GM18526 (cell line): ENCODE data around the gene INSC.

ENCODE experiments used
- POLR2A ChIP-seq: IDR thresholded peaks from 3 replicates; pipeline ENCODE4 v1.6.1; 2011; ENCODE audit not compliant: insufficient read length; ENCODE audit errors: extremely low read depth

The INSC gene

DNA sequence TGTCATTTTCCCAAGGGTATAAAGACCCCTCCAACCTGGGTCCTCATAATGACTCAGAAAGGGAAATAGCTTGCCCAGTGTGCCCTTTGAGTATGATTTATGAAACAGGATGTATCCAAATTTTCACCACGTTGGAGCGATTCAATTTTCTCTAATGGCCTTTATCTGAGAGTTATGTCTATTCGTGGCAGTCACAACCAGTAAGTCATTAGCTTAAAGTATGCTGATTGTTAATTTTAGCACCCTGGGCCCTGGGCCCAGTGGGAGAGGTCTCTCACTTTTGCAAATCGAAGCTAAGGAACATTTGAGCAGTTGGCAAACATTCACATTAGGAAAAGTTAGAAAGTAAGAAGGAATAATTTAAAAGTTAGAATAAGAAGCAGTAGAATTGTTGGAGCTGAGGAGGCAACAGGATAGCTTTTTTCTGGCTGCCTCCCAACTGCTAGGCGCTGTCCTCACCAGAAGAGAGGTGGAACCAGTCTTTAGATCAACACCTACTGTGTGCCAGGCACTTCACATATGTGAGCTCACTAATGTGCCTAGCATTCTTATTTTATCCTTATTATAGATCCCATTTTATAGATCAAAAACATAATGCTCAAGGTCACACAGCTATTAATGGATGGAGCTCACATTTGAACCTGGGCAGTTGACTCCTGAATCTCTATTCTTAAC is 24.5 kb downstream of the INSC start:
- no peak for TF ChIP-seq POLR2A

DNA sequence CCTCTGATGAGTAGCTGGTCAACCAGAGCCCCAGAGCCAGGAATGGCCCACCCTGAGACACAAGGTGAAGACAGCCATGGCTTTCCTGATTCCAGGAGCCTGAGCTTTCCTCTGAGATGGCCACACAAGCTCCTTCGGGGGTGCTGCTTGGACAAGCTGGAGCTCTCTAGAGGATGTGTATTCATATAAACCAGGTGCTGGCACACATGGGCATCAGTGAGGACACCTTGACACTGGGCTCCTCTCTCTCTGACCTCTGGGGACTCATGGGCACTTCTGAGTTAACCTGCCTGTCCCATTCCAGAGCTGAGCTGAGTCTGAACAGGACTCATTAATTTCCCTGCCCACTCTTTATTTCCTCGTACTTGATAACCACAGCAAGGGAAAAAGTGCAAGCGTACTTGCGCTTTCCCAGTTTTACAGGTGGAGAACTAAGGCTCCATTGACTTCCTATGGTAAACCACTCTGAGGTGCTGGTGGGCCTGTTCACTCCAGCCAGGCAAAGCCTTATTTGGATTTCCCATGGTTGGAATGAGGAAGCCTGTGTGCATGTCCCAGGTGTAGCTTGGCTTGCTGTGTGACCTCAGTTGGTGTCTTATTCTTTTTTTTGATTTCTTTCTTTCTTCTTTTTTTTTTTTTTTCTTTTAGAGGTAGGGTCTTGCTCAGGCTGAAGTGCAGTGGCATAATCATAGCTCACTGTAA is 25.4 kb downstream of the INSC start:
- no peak for TF ChIP-seq POLR2A

DNA sequence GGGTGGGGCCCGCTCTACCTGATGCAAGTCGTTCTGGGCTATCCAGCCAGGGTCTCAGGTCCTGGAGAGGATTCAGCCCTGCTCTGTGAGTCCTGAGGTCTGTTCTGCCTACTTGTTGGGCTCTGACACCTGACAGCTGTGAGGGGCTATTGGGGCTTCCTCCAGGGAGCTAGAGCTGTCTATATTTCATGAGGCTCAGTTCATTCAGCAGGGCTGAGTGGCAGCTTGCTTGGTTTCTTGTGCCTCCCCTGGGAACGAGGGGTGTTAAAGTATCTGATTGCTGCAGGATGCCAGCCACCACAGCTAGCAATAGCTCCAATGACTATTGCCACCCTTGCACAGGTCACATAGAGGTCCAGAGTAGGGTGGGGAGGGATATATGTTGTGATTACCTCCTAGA is 26.7 kb downstream of the INSC start:
- no peak for TF ChIP-seq POLR2A

DNA sequence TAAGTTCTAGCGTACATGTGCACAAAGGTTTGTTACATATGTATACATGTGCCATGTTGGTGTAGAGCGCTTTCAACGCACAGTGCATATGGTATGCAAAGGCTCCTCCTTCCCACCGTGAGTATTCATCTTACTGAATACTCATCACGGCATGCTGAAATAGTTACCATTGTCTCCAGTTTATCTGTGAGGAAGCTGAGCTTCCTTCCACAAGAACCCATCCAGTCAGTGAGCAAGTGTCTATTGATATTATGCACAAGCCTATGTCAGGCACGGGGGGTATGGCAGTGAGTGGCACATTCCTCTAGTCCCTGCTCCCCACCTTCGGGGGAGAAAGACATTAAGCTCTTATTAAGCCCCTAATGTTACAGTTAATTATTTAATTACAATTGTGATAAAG is 28.1 kb downstream of the INSC start:
- TF ChIP-seq POLR2A = no peak

DNA sequence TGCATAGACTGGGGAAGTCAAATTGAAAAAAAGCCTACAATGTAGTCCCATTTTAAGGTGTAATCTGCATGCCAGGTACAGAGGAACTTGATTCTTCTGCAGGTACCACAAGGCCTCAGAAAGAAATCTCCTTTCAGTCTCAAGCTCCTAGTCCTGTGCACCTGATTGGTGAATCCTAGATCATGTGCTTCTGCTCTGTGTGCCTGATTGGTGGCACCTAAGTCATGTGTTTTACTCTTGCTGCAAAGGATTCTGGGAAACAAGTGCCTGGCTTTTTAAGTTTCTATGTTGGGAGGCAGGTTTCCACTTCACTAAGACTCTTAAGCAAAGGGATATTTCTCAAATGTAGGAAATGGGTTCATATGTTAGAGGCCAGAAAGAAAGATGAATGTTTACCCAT is 29.1 kb downstream of the INSC start:
- TF ChIP-seq POLR2A = no peak

DNA sequence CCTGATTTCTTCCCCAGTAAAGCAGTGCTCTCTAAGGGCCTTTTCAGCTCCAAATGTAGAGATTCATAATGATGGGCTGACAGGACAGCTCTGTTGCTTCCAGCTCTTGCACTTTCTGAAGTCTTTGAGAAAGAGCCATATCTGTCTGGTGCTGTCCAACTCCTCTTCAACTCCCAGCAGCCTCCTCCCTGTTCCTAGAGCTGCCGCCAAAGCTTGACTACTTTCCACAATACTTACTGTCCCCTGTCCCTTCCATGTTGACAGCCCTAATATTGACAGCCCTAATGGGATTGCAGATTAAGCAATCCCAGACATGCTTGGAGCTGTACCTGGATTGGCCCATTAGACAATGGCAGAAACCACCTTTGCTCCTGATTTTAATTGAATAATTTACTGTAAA is 29.6 kb downstream of the INSC start:
- no peak for TF ChIP-seq POLR2A

DNA sequence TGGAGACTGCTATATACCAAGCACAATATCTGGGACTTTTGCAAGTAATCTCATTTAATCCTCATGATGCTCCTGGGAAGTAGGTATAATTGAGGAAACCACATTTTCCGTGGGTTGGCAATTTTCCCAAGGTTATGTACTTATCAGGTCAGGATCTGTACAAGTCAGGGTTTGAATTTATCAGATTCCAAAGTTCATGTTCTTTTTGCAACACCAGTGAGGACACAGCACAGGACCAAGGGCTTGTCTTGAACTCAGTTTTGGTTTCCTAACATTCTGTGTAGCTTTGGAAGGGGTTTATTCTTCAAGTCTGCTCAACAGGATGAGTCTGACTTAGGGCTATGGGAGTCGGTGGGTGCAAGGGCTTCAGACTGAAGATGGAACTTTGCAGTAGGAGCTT is 30.4 kb downstream of the INSC start:
- TF ChIP-seq POLR2A = no peak

DNA sequence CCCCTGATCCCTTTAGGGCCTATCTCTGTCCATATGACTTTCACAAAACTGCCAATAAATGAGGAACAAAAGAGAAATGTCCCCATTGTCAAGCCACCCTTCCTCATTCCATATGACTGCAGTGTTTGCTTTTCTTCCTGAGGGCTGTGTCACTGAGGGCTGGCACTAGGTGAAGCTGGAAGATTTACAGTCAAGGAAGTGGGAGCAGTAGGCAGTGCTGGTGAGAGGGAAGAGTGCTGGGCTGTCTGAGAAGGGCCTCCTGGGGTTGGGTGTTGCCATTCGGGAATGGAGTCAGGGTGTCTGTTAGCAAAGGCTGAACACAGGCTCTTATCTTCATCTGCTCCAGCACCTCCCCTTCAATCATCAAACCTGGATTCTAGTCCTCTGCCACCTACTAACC is 30.9 kb downstream of the INSC start:
- no peak for TF ChIP-seq POLR2A

DNA sequence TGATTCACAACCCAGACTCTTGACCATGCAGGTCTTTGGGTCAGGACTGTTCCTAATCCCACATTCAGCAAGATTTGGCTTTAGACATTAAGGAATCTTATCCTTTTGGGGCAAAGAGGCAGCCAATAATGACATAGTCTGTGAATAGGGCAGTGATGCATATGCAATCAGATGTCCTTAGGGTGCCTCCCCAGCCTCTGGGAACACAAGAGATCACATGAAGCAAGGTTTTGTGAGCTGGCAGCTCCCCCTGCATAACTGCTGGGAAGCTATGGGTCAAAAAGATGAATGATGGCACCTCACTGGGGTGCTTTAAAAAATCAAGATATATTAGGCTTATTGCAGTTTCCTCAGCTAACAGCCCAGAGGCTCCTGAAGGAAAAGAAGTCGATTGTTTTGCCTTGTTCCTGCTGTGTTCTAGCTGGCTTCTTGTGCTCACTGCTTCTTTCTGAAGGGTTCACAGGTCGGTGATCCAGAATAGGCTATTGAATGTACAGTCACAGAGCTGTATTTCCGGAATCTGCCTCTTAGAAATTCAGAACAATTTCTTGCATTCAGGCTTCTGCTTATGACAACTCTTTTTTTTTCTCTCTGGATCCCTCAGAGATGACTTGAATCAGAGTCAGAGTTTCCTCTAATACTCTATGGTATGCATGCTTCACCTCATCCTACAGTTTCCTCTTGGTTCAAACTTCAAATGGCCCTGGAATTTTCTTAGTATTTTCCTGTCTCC is 31.7 kb downstream of the INSC start:
- no peak for TF ChIP-seq POLR2A

DNA sequence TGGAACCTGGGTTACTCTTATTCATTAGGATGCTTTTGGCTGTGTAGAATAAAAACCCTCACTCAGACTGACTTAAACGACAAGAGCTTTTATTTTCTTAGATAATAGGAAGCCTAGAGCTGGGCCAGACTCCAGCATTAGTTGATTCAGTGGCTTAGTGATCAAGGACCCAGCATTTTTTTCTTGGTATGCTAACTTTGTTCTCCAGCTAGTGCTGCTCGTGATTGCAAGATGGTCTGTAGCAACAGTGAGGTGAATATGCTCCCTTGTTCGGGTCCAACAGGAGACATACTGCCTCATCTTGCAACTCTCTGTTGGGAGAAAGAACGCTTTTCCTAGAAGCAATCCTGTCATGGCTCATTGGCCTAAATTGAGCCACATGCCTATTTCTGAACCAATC is 33.4 kb downstream of the INSC start:
- TF ChIP-seq POLR2A = no peak

DNA sequence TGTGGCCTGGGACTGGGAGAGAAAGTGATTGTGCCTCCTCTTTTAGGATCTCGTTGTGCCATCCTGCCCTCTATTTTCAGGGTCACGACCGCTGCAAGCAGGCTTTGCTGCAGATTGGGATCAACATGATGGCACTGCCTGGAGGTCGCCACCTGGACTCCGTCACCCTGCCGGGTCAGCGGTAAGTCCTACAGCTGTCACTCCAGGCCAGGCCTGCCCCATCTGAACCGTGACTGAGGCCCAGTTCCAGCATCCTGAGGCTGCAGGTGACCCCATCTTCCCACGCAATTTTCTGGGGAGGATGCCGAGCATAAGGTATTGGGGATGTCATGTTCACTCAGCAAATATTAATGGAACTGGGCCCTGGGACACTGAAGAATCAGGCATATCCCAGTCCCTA is 34.3 kb downstream of the INSC start:
- no peak for TF ChIP-seq POLR2A

DNA sequence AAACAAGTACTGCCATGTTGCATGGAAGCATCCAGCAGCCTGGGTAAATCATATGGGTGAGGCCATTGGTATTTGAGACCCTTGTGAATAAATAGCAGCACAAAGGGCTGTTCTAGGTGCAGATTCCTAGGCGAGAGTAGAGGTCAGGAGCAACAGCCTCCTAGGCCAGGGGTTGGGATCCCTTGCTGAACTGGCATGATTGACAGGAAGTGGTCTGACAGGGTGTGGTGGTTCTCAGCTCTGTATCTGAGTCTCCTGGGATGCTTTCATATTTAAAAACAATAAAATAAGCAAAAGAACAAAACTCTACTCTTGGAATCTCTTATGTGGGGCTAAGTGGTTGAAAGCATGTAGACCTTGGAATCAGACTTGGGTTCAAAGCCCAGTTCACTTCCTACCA is 35.8 kb downstream of the INSC start:
- no peak for TF ChIP-seq POLR2A

DNA sequence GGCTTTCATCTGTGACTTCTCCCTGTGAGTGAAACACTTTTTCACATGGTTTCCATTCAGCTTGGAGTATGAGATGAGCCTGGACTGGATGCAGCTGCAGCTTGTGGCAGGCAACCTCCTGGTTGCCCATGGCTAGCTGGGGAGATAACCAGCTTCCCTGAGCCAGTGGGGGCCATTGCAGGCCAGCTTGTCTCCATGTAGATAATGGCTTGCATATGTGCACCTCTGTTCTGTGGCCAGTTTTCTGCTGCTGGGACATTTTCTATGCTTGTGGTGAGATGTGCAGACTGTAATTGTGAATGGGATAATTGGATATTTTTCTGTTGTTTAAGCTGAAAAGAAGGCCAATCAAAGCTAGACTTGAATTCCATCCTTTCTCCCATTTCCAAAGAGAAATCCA is 38.5 kb downstream of the INSC start:
- no peak for TF ChIP-seq POLR2A

DNA sequence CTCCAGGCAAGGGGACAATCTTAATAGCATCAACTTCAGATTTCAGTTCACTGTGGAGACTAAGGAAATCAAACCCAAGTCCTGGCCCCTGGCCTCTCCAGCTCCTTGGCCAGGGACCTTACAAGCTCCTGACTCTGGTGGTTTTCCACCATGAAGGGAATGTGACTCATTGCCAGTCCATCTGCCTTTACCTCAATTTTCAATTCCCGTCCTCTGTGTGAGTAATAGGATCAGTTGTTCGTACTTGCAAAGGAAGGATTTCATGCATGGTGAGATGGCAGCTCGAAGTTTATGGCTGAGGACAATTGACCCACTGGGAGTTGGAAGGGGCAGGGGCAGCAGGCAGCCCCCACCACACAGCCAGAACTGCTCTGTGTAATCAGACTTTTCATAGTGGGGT is 42.5 kb downstream of the INSC start:
- TF ChIP-seq POLR2A = no peak

DNA sequence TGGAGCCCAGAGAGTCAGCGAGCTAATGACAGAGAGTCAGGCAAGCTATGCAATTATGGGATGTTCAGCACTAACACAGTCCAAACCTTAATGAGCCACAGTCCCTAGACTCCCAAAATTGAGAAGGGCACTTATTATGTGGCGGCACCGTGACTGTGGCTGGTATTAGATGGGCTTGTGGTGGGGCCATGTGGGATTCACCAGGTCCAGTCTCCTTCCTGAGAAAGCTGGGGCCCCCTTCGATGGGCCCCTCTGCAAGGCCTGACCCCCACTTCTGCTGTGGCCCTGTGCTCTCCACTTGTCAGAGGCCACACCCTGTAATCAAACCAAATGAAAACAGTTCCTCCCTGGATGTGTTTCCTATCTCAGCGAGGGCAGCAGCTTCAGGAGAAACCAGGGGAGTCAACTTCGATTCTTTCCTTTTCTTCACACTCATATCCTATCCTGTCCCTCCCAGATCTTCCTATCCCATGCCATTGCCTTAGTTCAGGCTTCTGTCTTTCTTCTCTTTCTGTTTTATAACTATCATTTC is 42.9 kb downstream of the INSC start:
- TF ChIP-seq POLR2A = no peak
